Stimulated activated CD8-positive, alpha-beta memory T cell treated with anti-CD3 and anti-CD28 coated beads, Interleukin-7, amount 100 ng/mL, for 4 hours (primary cell): ENCODE measurements around the gene CNNM3.

Experiments
- DNase-seq, 2 donors: peaks; one replicate each; pipeline ENCODE4 v3.0.0-alpha.2; 2020; ENCODE audit warnings: low read depth in 2 of 2

Gene CNNM3

GRCh38 chr2:96863575-96864342, 47.7 kb downstream of the CNNM3 start:
- DNase-seq, result no peak

GRCh38 chr2:96864343-96865091, 48.4 kb downstream of the CNNM3 start:
- DNase-seq, result no peak

GRCh38 chr2:96865654-96866053, 49.6 kb downstream of the CNNM3 start:
- no peak for DNase-seq

- no peak for DNase-seq
Measured at GRCh38 chr2:96866149-96866548, 50.1 kb downstream of the CNNM3 start.

- no peak for DNase-seq
Measured at GRCh38 chr2:96866586-96866985, 50.5 kb downstream of the CNNM3 start.

GRCh38 chr2:96866986-96867755, 51.1 kb downstream of the CNNM3 start:
- no peak for DNase-seq

GRCh38 chr2:96867756-96868554, 51.9 kb downstream of the CNNM3 start:
- DNase-seq, result no peak

GRCh38 chr2:96868555-96869280, 52.6 kb downstream of the CNNM3 start:
- peak in 1 of 2 donors; percentile 52 for DNase-seq

- DNase-seq, result no peak
Measured at GRCh38 chr2:96869281-96869821, 53.3 kb downstream of the CNNM3 start.

GRCh38 chr2:96869822-96870625, 54.0 kb downstream of the CNNM3 start, which contains the start of gene SEMA4C:
Gene SEMA4C (minus strand): TSS chr2:96870080. CDS start chr2:96867886, 2,194 bp downstream.
- peak in 1 of 2 donors; percentile 60 for DNase-seq

- peak in 1 of 2 donors; percentile 65 for DNase-seq
Measured at GRCh38 chr2:96870626-96871255, 54.7 kb downstream of the CNNM3 start.

GRCh38 chr2:96872591-96873349, 56.7 kb downstream of the CNNM3 start:
- no peak for DNase-seq

GRCh38 chr2:96873651-96874096, 57.6 kb downstream of the CNNM3 start:
- DNase-seq, result no peak

- DNase-seq, result no peak
Measured at GRCh38 chr2:96874198-96874831, 58.2 kb downstream of the CNNM3 start.

GRCh38 chr2:96875498-96876268, 59.6 kb downstream of the CNNM3 start:
- no peak for DNase-seq

- no peak for DNase-seq
Measured at GRCh38 chr2:96876269-96877041, 60.4 kb downstream of the CNNM3 start.
